ENCODE measurements around the gene RAD51B.

Gene RAD51B

DNA sequence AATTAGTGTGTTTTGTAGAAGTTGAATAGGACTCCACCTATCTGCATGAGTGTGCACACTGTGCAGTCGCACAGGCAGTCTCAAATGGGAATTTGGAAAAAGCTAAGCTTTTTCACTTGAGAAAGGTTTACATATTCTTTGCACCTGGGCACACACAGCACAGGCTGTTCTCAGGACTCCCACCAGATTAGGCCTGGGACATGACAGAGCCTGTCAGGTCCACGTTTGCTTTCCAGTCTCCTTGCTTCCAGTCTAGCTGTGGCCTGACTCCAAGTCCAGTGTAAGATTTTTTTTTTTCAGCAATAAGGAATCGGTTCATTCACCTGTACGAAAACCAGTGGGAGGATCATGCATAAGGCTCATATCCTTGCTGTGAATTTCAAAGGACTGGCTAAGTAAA, 792.0 kb downstream of the RAD51B start:
- no peak for DNase-seq

DNA sequence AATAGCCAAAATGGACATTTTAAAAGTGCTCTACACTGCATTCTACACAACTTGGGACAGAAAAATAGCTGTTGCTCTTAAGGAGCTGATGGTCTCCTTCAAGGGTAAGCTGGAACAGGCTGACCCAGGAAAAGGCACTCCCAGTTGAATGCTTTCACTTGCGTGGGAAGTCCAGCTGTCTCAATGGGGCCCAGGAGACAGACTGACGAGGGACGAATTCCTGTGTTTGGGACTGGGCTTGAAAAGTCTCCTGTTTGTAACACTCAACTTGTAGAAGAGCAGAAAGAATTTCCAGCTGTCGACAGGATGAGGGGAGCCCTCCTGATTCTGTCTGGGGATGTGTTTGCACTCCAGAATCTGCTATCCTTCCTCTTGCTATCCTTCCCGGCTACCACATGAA, 792.5 kb downstream of the RAD51B start:
- no peak for DNase-seq

DNA sequence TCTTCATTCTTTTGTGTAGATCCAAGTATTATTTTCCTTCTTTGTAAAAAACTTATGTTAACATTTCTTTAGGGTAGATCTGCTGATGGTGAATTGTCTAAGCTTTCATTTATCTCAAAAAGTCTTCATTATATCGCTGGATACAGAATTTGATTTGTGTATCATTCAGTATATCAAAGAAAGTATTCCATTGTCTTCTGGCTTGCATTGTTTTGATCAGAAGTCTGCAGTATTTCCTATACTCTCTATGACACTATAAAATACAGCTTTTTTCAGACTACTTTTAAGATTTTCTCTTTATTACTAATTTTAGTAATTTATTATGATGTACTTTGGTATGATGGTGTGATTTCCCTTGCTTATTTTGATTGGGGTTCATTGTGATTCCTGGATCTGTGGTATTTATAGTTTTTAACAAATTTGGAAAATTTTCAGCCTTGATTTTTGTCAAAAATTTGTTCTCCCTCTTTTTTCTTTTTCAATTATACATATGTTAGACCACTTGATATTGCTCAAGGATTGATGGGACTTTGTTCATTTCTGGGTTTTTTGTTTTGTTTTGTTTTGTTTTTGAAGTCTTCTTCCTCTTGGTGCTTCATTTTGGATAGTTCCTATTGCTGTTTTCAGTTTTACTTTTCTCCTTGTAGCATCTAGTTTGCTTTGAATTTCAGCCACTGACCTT, 796.8 kb downstream of the RAD51B start:
- DNase-seq, result no peak

DNA sequence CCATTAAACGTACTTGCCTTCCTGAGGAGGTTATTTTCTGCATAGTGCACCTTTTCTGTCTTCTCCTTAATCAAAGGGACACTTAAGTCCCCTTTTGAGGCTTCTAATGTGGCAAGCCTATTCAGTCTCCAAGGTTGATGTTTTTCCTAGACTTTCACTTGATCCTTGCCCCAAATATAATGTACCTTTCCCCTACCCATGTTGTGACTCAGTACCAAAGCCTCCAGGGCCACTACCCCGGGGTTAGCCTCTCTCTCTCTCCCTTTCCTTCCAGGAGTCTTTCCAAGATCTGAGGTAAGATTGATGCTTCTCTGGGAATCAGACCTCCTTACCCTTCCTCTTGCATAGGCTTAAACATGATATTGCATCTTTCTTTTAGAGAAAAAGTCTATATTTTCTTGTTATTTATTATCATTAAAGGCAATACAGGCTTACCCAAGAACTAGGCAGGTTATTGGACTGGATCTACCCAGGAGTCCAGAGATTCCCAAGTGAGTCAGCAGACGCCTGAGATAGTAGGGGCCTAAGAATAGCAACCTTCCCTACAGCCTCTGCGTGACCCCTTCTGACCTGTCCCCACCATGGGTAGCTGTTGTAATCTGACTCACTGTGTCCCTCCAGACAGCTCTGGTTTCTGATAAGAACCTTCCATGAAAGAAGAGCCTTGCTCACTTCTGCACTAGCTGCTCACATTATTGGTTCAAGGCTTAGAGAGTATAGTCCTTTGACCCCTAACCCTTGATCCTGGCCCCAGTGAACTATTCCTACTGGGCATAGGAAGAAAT, 800.4 kb downstream of the RAD51B start:
- peak; percentile 14 for DNase-seq

DNA sequence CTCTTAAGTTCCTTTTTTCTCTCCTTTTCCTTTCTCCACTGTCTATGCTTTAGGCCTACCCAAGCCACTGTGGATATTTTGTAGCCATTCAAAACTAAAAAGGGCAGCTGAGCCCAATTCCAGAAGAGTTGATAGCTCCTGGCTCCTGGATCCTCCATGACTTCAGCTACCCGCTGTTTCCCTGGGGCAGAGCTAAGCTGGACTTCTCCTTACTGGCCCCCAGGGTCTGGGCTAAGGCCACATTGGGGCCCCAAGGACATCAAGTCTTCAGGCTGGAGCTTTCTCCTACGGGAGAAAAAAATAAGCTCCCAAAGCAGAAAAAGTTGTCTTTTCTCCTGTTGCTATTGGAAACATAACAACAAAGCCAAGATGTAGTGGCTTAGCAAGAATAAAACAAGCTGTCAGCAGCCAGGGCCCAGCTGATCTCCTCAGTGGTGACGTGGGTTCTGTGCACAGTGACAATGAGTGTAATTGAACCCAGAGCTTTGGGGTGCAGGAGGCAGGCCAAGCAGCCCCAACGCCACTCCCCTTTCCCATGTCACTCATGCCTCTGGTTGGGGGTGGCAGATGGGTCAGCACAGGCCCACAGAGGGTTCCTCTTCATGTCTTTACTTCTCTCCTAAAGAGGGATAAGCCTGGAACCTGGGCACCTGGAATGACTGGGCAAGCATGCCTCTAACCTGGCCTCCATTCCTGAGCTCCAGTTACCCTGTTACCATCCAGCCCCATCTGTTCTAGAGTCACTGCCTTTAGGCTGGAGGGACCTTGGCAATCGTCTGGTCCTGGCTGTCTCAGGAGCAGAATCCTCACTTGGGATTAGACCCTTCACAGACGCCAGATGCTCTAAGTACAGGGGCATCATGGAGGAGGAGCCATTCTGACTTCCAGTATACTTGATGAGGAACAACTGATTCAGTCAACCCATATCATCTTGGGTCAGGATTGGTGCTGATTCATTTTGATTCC, 802.1 kb downstream of the RAD51B start:
- DNase-seq, result peak; percentile 31

DNA sequence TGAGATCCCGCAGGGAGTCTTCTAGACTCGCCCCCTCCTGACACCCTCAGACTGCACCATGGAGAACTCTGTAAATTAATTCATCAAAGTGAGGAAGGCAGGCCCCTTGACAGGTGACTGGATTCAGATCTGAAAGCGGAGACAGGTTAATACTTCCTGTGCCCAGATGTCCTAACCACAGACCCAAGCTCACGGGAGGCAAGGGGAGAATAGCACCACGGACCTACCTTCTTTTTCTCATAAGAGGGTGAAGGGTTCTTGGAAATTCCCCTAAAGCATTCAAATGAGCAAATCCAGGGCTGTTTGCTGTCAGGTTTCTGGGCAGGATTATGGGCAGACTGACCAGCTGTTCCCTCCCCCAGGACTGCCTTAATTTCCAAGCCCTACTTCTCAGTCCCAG, 803.3 kb downstream of the RAD51B start:
- DNase-seq, result peak; percentile 8

DNA sequence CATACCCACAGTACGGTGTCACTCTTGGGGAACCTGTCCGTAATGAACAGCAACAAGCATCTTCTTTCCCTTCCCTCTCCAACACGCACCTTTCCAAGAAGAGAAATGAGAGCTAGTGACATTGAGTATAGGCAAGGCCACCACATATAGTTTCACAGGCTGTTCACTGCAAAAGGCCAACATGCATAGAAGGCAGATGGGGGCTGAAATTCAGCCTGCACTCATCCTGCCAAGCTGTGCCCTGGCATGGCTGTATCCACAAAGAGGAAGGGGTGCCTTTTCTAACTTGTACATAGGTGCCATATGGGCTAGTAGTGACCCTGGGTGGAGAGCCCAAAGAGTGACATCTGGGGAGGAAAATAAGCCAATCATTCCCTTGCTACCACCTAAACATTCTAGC, 803.7 kb downstream of the RAD51B start:
- DNase-seq, result no peak

DNA sequence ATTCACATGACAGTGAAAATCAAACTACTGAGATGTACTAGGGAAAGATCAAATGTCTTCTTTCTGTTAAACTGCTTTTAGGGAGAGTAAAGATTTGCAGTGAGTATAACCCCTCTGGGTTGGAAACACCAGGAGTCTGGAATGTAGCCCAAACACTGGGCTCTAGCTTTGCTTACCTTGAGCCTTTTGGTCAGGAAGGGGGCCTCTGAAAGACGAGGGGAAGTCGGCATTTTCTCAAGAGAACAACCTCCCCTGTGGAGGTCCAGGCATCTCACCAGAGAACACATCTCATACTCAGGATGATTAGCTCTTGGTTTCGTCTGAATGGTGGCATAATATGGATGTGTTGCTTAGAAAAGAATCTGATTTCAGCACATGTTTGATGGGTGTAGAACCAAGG, 804.2 kb downstream of the RAD51B start:
- DNase-seq, result peak; percentile 16

DNA sequence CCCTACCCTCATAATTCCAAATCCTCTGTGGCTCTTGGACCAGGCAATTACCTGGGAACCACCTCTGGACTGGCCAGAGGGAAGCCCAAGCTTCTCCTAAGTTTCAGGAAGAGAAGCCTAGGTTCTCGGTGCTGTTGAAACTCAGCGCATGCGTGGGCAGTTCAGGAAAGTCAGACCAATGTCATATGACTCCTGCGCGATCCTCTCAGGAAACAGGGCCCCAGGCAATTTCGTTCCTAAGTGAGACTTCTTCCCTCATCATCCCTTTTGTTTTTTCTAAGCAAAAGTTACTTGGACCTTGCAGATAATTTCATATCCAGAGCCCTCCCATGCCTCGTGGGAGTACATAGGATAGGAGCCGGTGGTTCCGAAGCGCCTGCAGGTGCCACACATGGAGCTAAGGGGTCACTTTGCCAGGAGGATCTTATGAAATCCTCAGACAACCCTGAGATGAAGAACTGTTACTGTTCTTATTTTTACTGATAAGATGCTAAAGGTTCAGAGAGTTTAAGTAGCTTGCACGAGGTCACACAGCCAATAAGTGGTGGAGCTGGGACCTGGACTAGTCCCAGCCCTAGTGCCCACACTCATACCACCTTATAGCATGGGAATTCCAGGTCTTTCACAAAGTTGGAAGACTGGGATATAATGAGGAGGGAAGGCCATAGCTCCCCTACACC, 805.1 kb downstream of the RAD51B start:
- DNase-seq, result peak; percentile 9

DNA sequence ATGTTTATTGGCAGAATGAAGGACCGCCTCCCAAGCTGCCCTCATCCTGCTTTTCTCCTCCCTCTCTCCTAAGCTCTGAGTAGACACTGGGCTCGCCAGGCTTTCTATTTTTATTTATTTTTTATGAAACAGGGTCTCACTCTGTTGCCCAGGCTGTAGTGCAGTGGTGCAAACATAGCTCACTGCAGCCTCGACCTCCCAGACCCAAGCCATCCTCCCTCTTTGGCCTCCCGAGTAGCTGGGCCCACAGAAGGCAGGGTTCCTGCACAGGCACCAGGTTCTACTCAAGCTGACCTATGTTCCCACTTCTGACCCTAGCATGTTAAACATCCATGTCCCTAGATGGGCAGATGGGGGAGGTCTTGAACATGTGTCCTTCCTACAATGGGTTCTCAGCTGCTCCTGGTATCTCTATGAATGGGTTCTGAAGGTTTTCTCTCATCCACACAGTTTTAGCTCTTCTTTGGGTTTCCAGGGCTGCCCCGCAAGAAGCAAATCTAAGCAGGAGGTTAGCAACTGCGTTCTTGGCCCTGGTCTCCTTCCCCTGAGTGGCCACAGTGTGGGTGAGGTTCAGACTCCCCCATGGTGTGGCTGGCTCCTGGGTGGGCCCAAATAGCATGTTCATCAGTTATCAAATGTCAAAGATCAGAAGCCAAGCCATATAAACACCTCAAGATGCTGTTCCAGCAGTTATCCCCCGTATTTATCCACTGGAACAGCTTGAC, 805.9 kb downstream of the RAD51B start:
- peak; percentile 43 for DNase-seq

DNA sequence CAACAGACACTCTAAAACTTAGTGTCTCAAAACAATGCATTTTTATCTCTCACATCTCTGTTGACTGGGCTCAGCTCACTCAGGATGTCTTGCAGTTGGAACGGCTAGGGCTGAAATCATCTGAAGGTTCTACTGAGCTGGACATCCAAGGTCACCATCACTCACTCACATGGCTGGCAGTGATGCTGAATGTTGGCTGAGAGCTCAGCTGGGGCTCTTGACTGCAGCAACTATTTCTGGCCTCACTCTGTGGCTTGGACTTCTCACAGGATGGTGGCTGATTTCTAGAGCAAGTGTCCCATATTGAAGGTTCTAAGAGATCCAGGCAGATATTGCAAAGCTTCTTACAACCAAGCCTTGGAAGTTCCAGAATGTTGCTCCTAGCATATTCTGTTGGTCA, 806.8 kb downstream of the RAD51B start:
- no peak for DNase-seq

DNA sequence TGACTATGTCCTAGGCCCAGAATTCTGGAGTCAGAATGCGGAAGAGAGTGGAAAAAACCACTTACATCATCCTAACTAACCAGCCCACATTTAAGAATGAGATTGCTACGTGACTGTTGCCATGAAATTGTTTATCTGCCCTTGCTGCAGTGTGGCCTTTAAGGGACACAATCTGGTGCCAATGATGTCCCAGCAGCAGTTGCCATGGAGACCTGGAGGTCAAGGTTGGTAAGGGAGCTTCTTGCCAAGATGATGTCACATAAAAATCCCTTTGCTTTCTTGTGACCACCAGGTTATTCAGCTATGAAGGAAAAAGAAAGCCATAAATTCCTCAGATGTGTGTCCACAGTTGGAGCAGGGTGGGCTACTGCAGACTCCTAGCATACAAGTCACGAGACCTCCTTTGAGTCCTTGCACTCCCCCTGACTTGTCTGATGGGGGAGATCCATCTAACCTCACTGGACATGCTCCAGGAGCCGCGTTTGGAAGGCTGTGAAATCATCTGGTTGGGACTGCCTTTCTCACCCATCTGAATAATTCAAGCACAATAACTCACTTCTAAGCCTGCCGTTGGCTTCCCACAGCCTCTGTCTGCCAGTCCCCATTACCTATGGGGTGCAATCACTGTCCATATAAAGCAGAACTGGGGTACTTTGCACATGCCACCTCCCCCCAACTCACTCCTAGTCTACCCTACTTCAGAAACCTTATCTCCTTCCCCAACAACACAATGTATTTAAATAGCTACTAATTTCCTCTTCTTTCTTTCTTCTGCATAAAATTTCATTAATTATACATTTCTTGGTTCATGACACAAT, 807.7 kb downstream of the RAD51B start:
- no peak for DNase-seq

DNA sequence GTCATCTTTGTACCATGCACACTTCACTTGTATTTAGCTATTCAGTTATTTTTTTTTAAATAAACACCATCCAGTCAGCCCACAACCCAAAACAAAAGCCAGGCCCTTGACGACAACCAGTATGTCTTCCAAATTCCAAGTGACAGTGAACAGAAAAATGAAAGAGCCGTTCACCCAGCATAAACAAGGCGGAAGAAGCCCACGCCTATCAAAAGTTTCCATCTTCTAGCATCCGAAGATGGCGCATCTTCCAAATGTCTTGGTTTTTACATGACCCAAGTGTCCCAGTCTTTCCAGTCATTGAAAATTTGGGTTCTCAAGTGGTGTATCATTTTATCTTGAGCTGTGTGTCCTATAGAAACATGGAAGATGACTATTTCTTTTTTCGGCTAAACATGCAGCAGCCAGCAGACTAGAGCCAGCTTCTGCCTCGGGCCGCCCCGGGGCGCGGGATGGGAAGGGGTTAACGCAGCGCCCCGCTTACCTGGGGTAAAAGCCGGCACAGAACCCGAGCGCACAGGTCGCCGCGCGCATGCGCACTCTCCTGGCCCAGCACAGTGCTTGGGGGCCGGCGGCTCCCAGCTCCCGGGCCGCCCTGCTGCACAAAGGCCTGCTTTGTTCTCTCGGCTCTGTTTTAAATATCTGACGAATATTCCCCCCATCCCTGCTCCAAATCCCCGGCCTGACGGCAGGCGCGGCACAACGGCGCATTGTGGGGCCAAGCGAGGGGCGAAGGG, 808.5 kb downstream of the RAD51B start:
- DNase-seq, result peak; percentile 86

DNA sequence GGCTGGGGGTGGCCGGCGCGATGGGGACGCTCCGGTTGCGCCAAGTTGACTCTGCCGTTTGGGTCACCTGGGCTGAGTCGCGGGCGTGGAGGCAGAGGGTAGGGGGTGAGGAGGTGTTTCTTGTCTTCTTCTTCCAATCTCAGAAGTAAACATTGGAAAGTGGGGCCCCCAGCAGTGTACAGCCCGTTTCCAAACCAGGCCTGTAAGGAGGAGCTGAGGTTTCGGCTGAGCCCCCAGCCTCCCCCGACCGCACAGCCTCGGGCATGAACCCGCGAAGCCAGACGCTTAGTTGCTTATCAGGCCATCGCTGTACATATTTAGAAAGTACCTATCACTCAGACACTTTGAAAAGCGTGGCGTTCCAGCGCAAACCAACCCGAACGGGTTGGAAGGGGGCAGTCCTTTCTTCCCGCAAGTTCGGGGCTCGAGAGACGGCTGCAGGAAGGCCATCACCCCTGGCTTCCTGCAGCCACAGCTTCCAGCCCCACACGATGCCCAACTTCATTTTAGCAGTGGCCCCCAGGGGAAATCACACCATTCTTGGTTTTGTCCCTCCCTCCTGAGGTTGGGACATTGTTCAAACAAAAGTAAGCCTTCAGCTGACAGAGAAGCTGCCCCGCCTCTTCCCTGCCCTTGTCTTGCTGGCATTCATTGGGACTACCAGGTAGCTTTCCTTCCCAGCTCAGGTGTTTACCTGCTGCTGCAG, 809.2 kb downstream of the RAD51B start:
- peak; percentile 76 for DNase-seq

DNA sequence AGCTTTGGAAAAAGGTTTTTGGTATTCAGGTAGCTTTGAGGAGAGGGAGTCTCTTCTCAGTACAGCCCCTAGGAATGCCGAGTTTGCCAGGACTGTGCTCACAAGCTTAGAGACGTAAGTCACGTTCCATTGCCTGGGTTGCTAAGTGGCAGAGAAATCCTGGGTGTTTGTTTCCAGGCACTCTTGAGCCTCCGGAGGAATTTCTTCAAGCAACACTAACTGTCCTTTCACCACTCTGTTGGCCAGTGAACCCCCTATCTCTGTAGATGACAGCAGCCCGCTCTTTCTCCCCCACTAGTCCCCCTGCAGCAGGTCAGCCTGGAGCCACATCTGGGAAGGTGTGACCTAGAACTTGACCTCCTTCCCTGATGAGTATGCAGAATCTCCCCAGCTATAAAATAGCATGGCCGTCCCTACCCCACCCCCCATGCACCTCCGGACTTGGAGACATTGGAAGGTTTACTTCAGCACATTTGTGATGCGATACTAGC, 810.5 kb downstream of the RAD51B start:
- DNase-seq, result no peak

DNA sequence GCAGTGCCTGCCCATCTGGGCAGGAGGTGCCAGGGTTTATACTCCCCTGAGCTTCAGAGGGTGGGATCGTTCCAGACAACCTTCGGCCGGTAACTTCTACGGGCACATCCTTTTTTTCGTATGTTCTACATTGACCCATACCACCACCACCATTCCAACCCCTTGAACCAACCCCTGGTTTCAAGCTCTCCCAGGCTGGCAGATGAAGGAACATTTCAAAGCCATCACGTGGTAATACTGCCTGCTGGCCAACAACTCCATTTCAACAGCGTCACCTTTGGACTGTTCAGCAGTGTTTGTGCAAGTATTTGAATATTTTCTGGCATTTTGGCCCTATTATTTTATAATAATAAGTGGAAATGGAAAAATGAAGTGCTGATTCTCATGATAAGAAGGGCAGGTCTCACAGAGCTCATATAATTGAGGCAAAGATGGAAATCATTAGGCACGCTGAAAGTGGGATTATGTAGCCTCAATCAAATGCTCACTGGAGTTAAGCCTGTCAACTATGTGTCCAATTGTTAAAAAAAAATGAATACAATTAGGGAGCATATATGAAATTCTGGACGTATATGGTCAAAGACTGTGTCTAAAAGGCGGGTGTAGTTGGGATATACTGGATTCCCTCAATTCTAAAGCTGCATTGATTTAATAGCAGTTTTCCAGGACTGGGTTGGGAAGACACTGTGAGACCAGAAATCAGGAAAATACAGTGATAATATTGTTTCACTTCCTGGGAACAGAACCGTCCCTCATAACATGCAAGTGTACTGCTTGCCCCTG, 811.2 kb downstream of the RAD51B start:
- DNase-seq, result no peak

DNA sequence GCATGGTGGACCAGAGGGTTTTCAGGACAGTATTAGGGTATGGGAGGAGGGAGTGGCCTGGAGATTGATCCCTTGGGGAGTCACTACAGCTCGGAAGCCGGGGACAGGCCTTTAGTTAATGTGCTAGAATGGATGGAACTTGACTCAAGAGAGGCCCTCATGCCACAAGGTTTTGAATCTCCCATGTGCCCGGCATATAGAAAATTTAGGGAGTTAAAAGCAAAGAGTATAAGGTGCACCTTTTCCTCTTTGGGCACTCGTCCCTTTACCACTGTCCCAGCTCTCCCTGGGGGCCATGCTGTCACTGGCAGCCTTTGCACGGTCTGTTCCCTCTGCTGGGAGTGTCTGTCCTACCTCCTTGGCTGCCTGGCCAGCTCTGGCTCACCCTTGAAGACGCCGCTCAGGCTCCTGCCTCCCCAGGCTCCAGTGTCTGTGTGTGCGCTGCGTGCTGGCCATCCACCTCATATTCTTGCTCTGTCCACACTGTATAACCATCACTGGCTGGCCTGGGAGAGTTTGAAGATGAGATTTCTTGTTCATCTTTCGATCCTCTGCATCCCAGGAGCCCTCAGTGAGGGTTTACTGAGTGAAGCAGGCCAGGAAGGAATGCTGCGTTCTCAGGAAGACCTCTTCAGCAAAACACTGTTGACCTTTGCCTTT, 811.9 kb downstream of the RAD51B start:
- DNase-seq, result no peak

Data from activated effector memory CD4-positive, alpha-beta T cell treated with anti-CD3 and anti-CD28 coated beads, Interleukin-2, amount 50 U/mL, for 16 hours (primary cell).